IPS-20b (cell line): Measurements from ENCODE around the gene AFF3.

Experiments
- H3K27ac ChIP-seq: one replicate; pipeline ENCODE4 v1.5.1; 2013; ENCODE audit warnings: low read length
- H3K27me3 ChIP-seq: 2 replicates; pipeline ENCODE4 v1.6.1; 2013; ENCODE audit warnings: mild to moderate bottlenecking, low read length, inconsistent platforms; ENCODE audit not compliant: insufficient read depth
- H3K36me3 ChIP-seq: 2 replicates; pipeline ENCODE4 v1.6.1; 2013; ENCODE audit warnings: low read depth, mild to moderate bottlenecking, inconsistent platforms, low read length, moderate library complexity; ENCODE audit not compliant: insufficient read depth
- H3K4me1 ChIP-seq: 2 replicates; pipeline ENCODE4 v1.6.1; 2013; ENCODE audit warnings: mild to moderate bottlenecking, control low read depth, inconsistent platforms, low read length, moderate library complexity; ENCODE audit not compliant: insufficient read depth
- H3K4me3 ChIP-seq: 2 replicates; pipeline ENCODE4 v1.5.1; 2013; ENCODE audit warnings: mild to moderate bottlenecking, low read length, inconsistent platforms
- H3K9ac ChIP-seq: 2 replicates; pipeline ENCODE4 v1.6.1; 2013; ENCODE audit warnings: low read depth, mild to moderate bottlenecking, inconsistent platforms, low read length, moderate library complexity
- H3K9me3 ChIP-seq: 2 replicates; pipeline ENCODE4 v1.6.1; 2013; ENCODE audit warnings: mild to moderate bottlenecking, low read depth, low read length, inconsistent platforms; ENCODE audit not compliant: insufficient read depth

AFF3 gene

DNA sequence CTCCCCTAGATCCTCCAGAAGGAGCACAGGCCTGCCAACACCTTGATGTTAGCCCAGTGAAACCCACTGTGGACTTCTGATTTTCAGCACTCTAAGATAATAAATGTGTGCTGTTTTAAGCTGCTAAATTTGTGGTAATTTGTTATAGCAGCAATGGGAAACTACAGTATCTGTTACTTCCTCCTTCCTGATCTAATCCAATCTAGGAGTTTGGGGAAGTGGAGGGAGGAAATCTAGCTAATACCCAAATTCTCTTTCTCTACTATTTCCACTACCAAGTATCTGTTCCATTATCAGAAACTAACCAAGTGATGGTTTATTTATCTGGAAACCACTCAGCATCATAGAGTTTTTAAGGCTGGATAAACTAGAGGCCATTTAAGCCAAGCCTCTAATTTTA, 64.9 kb downstream of the AFF3 start:
- H3K9ac ChIP-seq: no peak overlapping the region
- H3K9me3 ChIP-seq: no peaks in the 10 kb centered on the region
- H3K27ac ChIP-seq: no peak overlapping the region
- H3K4me1 ChIP-seq: no peaks in the 10 kb centered on the region; the same call in 1 of the 2 replicates
- no peaks in the 10 kb centered on the region for H3K36me3 ChIP-seq
- peaks cover 30% of the 10 kb centered on the region for H3K27me3 ChIP-seq
- no peak overlapping the region for H3K4me3 ChIP-seq

DNA sequence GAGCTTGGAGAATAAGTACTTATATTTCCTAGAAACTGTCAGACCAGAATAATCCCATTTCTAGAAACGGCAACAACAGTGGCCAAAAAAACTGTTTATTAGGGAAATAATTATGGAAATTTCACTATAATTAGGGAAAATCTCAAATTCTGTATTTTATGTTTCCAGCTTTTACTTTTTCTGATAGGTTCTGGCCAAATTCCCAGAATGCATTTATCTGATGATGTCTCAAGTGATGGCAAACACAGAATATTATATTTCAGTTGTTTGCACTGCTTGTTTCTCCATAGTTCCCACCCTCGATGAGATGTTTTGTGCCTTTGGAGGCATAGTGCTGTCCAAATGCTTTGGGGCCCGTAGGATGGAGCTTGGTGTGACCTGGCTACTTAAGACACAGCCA, 66.9 kb downstream of the AFF3 start:
- Histone ChIP-seq H3K27me3 (peaks cover 31% of the 10 kb centered on the region), H3K9me3 (no peaks in the 10 kb centered on the region), H3K27ac (no peak overlapping the region), H3K4me1 (no peaks in the 10 kb centered on the region; the same call in 1 of the 2 replicates), H3K4me3 (no peak overlapping the region), H3K9ac (no peak overlapping the region), H3K36me3 (no peaks in the 10 kb centered on the region)

DNA sequence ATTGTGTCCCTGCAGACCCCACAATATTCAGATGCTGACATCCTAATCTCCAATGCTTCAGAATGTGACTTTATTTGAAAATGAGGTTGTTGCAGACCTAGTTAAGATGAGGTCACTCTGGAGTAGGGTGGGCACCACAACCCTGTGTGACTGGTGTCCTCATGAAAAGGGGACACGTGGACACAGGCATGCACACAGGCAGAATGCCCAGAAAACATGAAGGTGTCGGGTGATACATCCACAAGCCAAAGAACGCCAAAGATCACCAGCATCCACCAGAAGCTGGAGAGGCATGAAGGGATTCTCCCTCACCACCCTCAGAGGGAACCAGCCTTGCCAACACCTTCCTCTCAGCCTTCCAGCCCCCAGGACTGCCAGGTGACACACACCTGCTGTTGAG, 69.3 kb downstream of the AFF3 start:
- Histone ChIP-seq H3K36me3 (no peaks in the 10 kb centered on the region), H3K9me3 (no peaks in the 10 kb centered on the region), H3K27me3 (peaks cover 31% of the 10 kb centered on the region), H3K9ac (no peak overlapping the region), H3K4me1 (no peaks in the 10 kb centered on the region; the same call in 1 of the 2 replicates), H3K27ac (no peak overlapping the region), H3K4me3 (no peak overlapping the region)

DNA sequence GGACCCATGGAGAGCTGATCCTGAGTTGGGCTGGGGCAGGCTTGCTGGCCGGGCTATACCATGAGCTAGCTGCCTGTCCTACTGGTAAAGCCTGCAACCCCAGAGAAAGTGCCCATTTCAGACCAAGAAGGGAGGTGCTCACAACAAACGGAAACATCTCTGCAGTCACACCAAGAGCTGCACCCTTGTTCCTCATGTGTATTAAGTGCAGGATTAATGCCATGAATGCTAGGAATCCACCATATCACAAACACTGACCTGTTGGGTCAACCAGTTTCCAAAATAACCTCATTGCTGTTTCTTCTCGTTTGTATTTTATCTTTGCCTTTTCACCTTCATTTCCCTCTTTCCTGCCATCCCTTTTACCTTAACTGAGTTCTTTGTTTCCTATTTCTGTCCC, 69.9 kb downstream of the AFF3 start:
- Histone ChIP-seq H3K27ac (no peak overlapping the region), H3K4me1 (no peaks in the 10 kb centered on the region; the same call in 1 of the 2 replicates), H3K4me3 (no peak overlapping the region), H3K9ac (no peak overlapping the region), H3K27me3 (peaks cover 31% of the 10 kb centered on the region), H3K9me3 (no peaks in the 10 kb centered on the region), H3K36me3 (no peaks in the 10 kb centered on the region)

DNA sequence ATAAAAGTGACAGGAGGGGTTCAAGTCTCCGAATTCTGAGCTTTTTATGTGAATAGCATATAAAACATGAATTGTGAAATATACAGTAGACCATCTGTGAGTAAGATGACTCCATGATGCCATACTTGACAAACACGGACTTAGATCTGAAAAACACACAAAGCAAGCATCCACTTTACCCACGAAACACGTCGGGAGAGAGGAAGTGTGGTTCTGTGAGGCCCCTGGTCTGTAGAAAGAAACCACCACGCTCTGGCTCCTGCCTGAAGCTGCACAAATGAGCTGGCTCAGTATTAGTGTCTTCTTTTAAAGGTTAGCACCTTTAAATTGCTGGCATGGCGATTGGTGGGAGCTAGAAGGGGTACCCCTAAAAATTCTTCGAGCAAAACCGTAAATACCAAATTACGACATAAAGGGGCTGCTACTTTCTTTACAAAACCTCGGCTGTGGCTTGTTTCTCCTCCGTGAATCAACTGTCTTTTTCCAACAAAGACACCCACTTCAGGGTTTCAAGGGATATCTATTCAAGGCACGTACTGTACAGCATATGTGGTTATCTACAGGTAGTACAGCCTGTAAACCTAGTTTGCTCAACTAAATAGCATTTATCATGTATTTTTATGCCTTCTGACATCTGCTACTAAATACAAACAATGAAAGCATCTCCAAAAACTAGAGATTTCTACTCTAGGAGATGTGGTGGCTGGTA, 70.9 kb downstream of the AFF3 start:
- no peak overlapping the region for H3K9ac ChIP-seq
- peaks cover 31% of the 10 kb centered on the region for H3K27me3 ChIP-seq
- no peak overlapping the region for H3K4me3 ChIP-seq
- H3K9me3 ChIP-seq: no peaks in the 10 kb centered on the region
- no peaks in the 10 kb centered on the region for H3K36me3 ChIP-seq
- H3K27ac ChIP-seq: no peak overlapping the region
- no peaks in the 10 kb centered on the region; the same call in 1 of the 2 replicates for H3K4me1 ChIP-seq

DNA sequence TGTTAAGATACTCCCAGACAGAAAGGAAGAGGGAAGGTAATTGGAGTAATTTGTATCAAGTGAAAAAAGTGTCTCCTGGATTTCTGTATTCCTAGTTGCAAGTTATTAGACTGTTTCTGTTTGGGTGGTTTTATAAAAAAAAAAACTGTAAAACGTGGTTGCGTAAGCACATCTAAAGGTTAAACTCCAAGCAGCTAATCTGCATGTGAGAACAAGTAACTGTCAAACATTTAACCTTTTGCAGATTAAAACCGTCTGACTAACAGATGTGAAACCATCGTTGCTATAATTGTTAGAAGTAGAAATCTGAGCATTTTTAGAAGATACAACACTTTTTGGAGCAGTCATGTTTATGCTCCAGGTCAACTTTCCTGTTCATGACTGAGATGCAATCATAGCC, 72.3 kb downstream of the AFF3 start:
- no peaks in the 10 kb centered on the region for H3K36me3 ChIP-seq
- no peak overlapping the region for H3K27ac ChIP-seq
- no peak overlapping the region for H3K4me3 ChIP-seq
- H3K9me3 ChIP-seq: no peaks in the 10 kb centered on the region
- H3K27me3 ChIP-seq: peaks cover 20% of the 10 kb centered on the region
- no peaks in the 10 kb centered on the region; the same call in 1 of the 2 replicates for H3K4me1 ChIP-seq
- H3K9ac ChIP-seq: no peak overlapping the region

DNA sequence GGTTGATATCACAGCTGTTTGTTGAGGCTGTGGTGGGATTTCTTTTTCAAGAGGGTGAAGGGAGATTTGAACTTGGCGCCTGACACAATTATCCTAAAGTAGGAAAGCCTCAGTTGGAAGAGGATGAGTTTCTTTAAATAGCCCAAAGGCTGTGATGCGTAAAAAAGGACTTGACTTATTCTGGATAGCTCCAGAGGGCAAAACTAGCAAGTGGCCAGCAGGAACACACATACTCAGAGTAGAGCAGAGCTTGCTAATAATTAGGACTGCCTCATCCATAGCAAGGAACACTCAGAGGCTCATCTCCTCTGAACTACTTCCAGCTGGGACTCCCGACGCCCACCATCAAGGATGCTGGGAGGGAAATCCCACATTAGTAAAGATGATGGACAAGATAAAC, 74.0 kb downstream of the AFF3 start:
- no peaks in the 10 kb centered on the region for H3K36me3 ChIP-seq
- no peak overlapping the region for H3K9ac ChIP-seq
- no peak overlapping the region for H3K4me3 ChIP-seq
- H3K27me3 ChIP-seq: peaks cover 9% of the 10 kb centered on the region
- H3K9me3 ChIP-seq: no peaks in the 10 kb centered on the region
- H3K4me1 ChIP-seq: no peaks in the 10 kb centered on the region
- no peak overlapping the region for H3K27ac ChIP-seq

DNA sequence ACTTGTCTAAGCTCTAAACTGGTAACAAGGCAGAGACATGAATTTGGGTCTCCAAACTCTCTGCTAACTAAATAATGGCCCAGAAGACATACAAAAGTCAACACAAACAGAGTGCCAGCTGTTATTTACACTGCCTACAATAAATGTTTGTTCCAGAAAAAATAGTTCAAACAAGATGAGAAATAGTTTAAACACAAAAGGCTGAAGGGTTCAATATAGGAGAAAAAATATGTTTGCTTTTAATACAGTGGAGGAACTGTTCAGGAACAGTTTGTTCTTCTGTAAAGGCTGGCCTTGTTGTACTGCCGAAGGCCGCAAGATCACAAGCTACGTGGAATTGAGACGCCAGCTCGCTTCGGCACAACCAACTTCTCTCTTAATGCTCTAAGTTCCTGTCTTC, 74.6 kb downstream of the AFF3 start:
- no peak overlapping the region for H3K9ac ChIP-seq
- H3K27ac ChIP-seq: no peak overlapping the region
- no peak overlapping the region for H3K4me3 ChIP-seq
- H3K4me1 ChIP-seq: no peaks in the 10 kb centered on the region
- H3K36me3 ChIP-seq: no peaks in the 10 kb centered on the region
- no peaks in the 10 kb centered on the region for H3K9me3 ChIP-seq
- H3K27me3 ChIP-seq: peaks cover 4% of the 10 kb centered on the region

DNA sequence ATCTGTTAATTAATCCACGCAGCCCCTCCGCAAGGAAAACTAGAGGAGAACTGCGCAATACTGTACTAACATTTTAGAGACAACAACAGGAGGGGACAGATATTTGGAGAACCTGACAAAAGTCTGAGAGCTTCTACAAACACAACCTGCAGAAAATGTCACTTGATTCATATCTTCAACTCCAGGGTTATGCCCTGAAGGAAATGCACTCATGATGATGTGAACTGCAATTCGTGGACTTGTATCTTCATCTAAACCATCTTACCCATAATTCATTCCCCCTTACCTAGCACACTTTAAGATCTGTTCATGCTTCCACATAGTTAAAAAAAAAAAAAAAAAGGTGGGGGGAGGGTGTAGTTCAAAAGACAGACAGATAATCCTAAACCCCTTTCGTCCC, 75.5 kb downstream of the AFF3 start:
- Histone ChIP-seq H3K9ac (no peak overlapping the region), H3K9me3 (no peaks in the 10 kb centered on the region), H3K36me3 (no peaks in the 10 kb centered on the region), H3K4me1 (no peaks in the 10 kb centered on the region), H3K27ac (no peak overlapping the region), H3K27me3 (no peaks in the 10 kb centered on the region), H3K4me3 (no peak overlapping the region)

DNA sequence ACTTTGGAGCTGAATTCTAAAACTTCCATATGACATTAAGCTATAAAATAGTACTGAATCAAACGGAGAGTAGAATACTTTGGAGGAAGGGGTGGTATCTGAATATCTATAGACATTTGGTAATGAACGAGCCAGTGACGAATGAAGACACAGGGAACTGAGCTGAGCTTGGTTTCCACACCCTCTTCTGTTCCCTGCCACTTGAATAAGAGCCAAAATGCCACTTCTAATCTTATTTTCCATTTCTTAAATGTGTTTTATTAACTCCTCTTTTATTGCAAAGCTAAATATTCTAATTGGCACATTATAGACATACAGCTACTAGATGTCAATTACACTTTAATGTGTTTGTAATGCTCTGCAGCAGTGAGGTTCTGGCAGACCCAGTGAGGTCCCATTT, 76.1 kb downstream of the AFF3 start:
- Histone ChIP-seq H3K27me3 (no peaks in the 10 kb centered on the region), H3K36me3 (no peaks in the 10 kb centered on the region), H3K27ac (no peak overlapping the region), H3K4me1 (no peaks in the 10 kb centered on the region), H3K9ac (no peak overlapping the region), H3K4me3 (no peak overlapping the region), H3K9me3 (no peaks in the 10 kb centered on the region)

DNA sequence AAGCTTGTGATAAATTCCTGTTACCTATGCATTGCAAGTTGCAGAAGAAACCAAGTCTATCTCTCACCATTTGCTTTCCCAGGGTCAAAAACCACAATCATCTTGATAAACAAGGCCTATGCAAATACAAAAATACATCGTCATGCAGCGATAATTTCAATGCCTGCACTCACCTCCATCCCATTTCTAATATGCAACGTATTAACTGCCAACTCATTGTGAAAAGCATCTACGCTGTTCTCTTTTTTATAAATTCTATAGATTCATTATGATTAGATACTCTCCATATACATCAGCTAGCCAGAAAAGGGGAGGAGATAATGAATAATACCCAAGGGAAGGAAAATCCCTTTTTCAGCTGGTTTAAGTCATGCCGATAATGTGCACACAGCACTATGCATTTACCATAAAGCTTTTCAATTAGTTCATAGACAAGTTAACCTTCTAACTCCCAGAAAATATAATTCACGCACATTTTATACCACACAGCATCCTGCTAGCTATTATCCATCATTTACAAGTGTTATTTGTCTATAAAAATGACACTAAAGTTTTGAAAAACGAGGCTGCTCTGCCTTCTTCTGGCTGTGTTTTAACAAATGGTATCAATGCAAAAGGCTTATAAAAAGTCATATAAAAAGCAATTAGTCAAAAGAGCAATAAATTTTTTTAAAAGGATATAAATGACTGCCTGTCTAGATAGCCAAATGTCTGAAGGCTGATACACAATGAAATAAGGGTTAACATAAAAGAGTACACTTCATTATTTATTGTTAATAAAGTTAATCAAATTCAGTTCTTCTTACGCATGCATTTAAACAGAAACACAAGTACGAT, 77.6 kb downstream of the AFF3 start:
- no peaks in the 10 kb centered on the region for H3K36me3 ChIP-seq
- H3K27me3 ChIP-seq: no peaks in the 10 kb centered on the region
- H3K27ac ChIP-seq: no peak overlapping the region
- no peaks in the 10 kb centered on the region for H3K9me3 ChIP-seq
- no peak overlapping the region for H3K4me3 ChIP-seq
- no peak overlapping the region for H3K9ac ChIP-seq
- H3K4me1 ChIP-seq: no peaks in the 10 kb centered on the region

DNA sequence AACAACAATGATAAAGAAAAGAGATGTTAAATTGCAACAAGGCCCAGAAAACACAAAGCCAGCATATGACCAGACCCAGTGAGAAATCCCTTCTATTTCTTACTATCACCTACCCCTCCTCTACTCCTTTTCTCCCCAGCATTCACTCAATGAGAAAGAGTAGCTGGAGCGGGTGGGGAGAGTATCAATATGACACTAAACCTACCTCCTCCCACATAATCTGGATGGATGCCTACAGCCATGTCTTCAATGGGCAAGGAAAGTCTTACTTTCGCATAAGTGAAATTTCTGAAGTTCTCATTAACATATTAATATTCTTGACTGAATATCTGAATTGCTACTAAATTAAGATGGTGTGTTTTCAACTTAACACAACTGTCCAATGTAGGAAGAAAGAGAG, 78.2 kb downstream of the AFF3 start:
- H3K4me1 ChIP-seq: no peaks in the 10 kb centered on the region
- no peak overlapping the region for H3K27ac ChIP-seq
- H3K9ac ChIP-seq: no peak overlapping the region
- no peaks in the 10 kb centered on the region for H3K36me3 ChIP-seq
- no peaks in the 10 kb centered on the region for H3K9me3 ChIP-seq
- H3K27me3 ChIP-seq: no peaks in the 10 kb centered on the region
- H3K4me3 ChIP-seq: no peak overlapping the region
